Parathyroid adenoma (tissue), 2 donors: Measurements from ENCODE around the gene CD14.
"Not testable (repeated sequence)": the region's sequence is repeated elsewhere in the genome, so short reads cannot be mapped to it uniquely, and the experiment has no call there.

Source experiments
- H2AFZ ChIP-seq: fragments of 300-600 bp; sonication (generic); one replicate; pipeline ENCODE4 v1.7.0; 2017; ENCODE audit warnings: antibody characterized with exemption, mild to moderate bottlenecking
- H3K27ac ChIP-seq: fragments of 300-600 bp; sonication (generic); one replicate; pipeline ENCODE4 v1.7.0; 2017
- H3K27me3 ChIP-seq: fragments of 300-600 bp; sonication (generic); one replicate; pipeline ENCODE4 v1.7.0; 2017; ENCODE audit warnings: low read length; ENCODE audit not compliant: control insufficient read depth, insufficient read depth
- H3K36me3 ChIP-seq: fragments of 300-600 bp; sonication (generic); one replicate; pipeline ENCODE4 v1.7.0; 2017; ENCODE audit warnings: low read length; ENCODE audit not compliant: control insufficient read depth, insufficient read depth
- H3K4me1 ChIP-seq: fragments of 300-600 bp; sonication (generic); one replicate; pipeline ENCODE4 v1.7.0; 2017; ENCODE audit warnings: control low read depth
- H3K4me2 ChIP-seq: fragments of 300-600 bp; sonication (generic); one replicate; pipeline ENCODE4 v1.7.0; 2017; ENCODE audit warnings: low read length
- H3K4me3 ChIP-seq: fragments of 300-600 bp; sonication (generic); one replicate; pipeline ENCODE4 v1.7.0; 2017; ENCODE audit warnings: low read depth, low read length
- H3K79me2 ChIP-seq: fragments of 300-600 bp; sonication (generic); one replicate; pipeline ENCODE4 v1.7.0; 2017; ENCODE audit warnings: control low read depth
- H3K9ac ChIP-seq: fragments of 300-600 bp; sonication (generic); one replicate; pipeline ENCODE4 v1.7.0; 2017; ENCODE audit warnings: mild to moderate bottlenecking
- H3K9me3 ChIP-seq: fragments of 300-600 bp; sonication (generic); one replicate; pipeline ENCODE4 v1.7.0; 2017; ENCODE audit warnings: low read length; ENCODE audit not compliant: control insufficient read depth
- TF ChIP-seq, protein P1 (sequence below): fragments of 300-600 bp; sonication (generic); IDR thresholded peaks from one replicate; pipeline ENCODE4 v1.7.0; 2017; ENCODE audit warnings: antibody characterized with exemption, mild to moderate bottlenecking
- donor health status: primary hyperparathyroidism.

Gene CD14

GRCh38 chr5:140673187-140673976 lies 40.4 kb upstream of the CD14 start, which contains the start of gene DND1:
DND1 (minus strand) TSS chr5:140673576; CDS start chr5:140673542, 34 bp downstream.
- Histone ChIP-seq H3K9ac (no peak within 1 kb of the TSS), H3K4me2 (no peak within 1 kb of the TSS), H3K27ac (no peak within 1 kb of the TSS), H3K4me1 (no peaks in the 10 kb centered on the region), H2AFZ (peak within 1 kb of the TSS; percentile 8), H3K79me2 (no peaks in the 10 kb centered on the region), H3K27me3 (no peaks in the 10 kb centered on the region), H3K36me3 (no peaks in the 10 kb centered on the region), H3K4me3 (no peak within 1 kb of the TSS), H3K9me3 (no peaks in the 10 kb centered on the region)
- TF ChIP-seq, protein P1, sequence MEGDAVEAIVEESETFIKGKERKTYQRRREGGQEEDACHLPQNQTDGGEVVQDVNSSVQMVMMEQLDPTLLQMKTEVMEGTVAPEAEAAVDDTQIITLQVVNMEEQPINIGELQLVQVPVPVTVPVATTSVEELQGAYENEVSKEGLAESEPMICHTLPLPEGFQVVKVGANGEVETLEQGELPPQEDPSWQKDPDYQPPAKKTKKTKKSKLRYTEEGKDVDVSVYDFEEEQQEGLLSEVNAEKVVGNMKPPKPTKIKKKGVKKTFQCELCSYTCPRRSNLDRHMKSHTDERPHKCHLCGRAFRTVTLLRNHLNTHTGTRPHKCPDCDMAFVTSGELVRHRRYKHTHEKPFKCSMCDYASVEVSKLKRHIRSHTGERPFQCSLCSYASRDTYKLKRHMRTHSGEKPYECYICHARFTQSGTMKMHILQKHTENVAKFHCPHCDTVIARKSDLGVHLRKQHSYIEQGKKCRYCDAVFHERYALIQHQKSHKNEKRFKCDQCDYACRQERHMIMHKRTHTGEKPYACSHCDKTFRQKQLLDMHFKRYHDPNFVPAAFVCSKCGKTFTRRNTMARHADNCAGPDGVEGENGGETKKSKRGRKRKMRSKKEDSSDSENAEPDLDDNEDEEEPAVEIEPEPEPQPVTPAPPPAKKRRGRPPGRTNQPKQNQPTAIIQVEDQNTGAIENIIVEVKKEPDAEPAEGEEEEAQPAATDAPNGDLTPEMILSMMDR = no peak

GRCh38 chr5:140672455-140673186 lies 39.6 kb upstream of the CD14 start:
- H3K4me2 ChIP-seq = no peak overlapping the region
- H3K4me3 ChIP-seq = no peak overlapping the region
- no peak overlapping the region for H3K27ac ChIP-seq
- no peaks in the 10 kb centered on the region for H3K79me2 ChIP-seq
- no peak overlapping the region for H3K9ac ChIP-seq
- H3K36me3 ChIP-seq = no peaks in the 10 kb centered on the region
- H3K9me3 ChIP-seq = no peaks in the 10 kb centered on the region
- TF ChIP-seq, protein P1 = no peak
- H3K4me1 ChIP-seq = no peaks in the 10 kb centered on the region
- no peaks in the 10 kb centered on the region for H3K27me3 ChIP-seq
- H2AFZ ChIP-seq = peak overlapping the region; percentile 8

DNA sequence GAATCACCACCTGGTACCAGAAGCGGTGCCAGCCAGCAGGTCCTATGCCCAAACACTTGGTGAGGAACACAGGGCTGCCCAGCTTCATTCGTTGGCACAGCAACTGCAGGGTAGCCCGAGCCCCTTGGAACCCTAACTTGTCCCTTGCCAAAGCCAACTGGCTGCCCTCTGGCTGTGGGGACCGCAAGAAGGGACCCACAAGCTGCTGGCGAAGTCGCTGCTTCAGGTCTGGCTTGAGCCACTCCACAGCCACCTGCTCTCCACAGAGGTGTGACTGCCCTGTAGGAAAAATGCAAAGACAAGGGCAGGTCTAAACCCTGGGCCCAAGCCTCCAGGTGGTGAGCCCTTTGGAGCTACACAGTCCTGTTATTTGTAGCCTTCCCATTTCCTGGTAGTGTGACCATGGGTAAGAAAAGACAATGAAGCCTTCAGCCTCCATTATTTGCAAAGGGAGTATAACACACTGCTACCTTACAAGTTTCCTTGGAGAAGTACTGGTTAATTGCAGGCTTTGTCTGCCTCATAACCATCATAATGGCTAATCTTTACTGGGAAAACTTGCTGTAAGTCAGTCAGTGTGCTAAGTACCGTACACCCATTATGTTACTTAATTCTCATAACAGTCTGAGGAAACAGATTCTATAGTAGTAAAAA lies 38.6 kb upstream of the CD14 start:
- Histone ChIP-seq H3K27ac (no peak overlapping the region), H3K4me2 (no peak overlapping the region), H3K9me3 (no peaks in the 10 kb centered on the region), H3K79me2 (no peaks in the 10 kb centered on the region), H3K36me3 (no peaks in the 10 kb centered on the region), H2AFZ (no peak overlapping the region), H3K9ac (no peak overlapping the region), H3K27me3 (no peaks in the 10 kb centered on the region), H3K4me1 (no peaks in the 10 kb centered on the region), H3K4me3 (no peak overlapping the region)
- TF ChIP-seq, protein P1 = no peak

GRCh38 chr5:140671035-140671434 lies 38.1 kb upstream of the CD14 start:
- not testable (repeated sequence) for H3K4me2 ChIP-seq, H3K4me3 ChIP-seq, H3K9ac ChIP-seq, H3K27me3 ChIP-seq, H3K9me3 ChIP-seq, H3K36me3 ChIP-seq, H3K27ac ChIP-seq, H3K79me2 ChIP-seq, H3K4me1 ChIP-seq, H2AFZ ChIP-seq
